Mononuclear cell (primary cell): ENCODE data around the gene CKS2. TPM values are rescaled to one million over a fixed set of nuclear protein-coding genes. Genes with fewer than 3 reads are reported as not detected.
"Not testable (repeated sequence)": the region's sequence is repeated elsewhere in the genome, so short reads cannot be mapped to it uniquely, and the experiment has no call there.

Experiments used
- H3K27me3 ChIP-seq: 2 replicates; pipeline ENCODE4 v1.6.0; 2011; ENCODE audit warnings: low read length, control low read depth; ENCODE audit not compliant: insufficient read depth
- H3K4me1 ChIP-seq: 2 replicates; pipeline ENCODE4 v1.5.1; 2011; ENCODE audit warnings: mild to moderate bottlenecking, low read length, control low read depth; ENCODE audit not compliant: insufficient read depth
- H3K4me3 ChIP-seq: 2 replicates; pipeline ENCODE4 v1.5.1; 2011; ENCODE audit warnings: mild to moderate bottlenecking, low read length, moderate library complexity
- H3K9me3 ChIP-seq: 2 replicates; pipeline ENCODE4 v1.5.1; 2011; ENCODE audit warnings: low read depth, mild to moderate bottlenecking, control low read depth, low read length
- total RNA-seq: library from RNA; depleted of rRNA; stranded (reverse); fragments of >200 nt; gene quantifications from one replicate; pipeline ENCODE4 v1.2.3, GENCODE V29; 2012

Gene CKS2
- 6.1 TPM for total RNA-seq

DNA sequence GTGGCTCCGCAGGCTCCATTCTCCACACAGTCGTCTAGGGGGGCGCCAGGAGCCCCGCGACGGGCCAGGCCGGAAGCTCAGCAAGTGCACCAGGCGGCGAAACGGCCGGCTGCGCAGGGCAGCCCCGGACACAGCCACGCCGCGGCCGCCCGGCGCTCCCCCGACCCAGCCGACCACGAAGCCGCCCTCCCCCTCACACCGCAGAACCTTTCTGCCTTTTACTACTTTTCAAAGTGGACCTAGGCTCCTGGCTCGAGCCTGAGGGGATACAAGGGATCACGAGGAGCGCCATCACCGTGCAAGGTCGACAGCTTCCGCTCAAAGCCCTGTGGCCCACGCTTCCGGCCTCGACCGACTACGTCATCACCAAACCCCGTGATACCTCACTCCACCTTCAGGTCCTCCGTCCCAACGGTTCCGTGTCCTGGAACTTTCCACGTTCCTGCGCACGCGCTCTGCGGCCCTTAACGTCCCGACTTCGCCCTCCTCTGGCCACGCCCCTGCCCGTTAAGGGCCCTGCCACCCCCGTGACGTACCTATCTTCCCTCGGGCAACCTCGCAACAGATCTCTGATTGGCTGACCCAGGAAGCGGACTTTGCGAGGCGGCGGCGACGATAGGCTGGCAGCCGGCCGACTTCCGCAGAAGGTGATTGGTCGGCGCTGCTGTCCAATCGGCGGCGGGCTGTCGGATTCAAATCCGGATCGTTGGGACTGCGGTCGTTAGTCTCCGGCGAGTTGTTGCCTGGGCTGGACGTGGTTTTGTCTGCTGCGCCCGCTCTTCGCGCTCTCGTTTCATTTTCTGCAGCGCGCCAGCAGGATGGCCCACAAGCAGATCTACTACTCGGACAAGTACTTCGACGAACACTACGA lies at the start of gene CKS2:
Gene CKS2 (plus strand): TSS at position 721 of the 871 bp plus-strand sequence. CDS start 98 bp downstream, at position 819.
- no peaks in the 10 kb centered on the region for H3K27me3 ChIP-seq
- H3K4me1 ChIP-seq, result peaks cover 35% of the 10 kb centered on the region
- no peaks in the 10 kb centered on the region for H3K9me3 ChIP-seq
- peak within 1 kb of the TSS; percentile 72 for H3K4me3 ChIP-seq

DNA sequence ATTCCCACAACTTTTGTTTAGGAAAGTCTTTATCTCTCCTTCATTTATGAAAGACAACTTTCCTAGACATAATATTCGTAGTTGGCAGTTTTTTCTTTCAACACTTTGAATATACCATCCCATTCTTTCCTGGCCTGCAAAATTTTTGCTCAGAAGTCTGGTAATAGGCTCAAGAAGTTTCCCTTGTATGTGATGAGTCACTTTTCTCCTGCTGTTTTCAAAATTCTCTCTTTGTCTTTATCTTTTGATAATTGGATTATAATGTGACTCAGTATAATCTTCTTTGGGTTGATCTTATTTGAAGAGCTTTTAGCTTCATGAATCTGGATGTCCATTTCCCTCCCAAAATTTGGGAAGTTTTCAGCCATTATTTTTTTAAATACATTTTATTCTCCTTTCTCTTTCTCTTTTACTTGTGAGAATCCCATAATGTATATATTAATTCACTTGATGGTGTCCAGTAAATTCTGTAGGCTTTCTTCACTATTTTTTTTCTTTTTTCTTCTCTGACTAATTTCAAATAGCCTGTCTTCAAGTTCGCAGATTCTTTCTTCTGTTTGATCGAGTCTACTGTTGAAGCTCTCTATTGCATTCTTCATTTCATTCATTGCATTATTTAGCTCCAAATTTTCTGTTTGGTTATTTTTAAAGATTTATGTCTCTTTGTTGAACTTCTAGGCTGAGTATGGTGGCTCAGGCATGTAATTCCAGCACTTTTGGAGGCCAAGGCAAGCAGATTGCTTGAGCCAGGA lies 37.3 kb upstream of the CKS2 start:
- no peak overlapping the region for H3K4me3 ChIP-seq

DNA sequence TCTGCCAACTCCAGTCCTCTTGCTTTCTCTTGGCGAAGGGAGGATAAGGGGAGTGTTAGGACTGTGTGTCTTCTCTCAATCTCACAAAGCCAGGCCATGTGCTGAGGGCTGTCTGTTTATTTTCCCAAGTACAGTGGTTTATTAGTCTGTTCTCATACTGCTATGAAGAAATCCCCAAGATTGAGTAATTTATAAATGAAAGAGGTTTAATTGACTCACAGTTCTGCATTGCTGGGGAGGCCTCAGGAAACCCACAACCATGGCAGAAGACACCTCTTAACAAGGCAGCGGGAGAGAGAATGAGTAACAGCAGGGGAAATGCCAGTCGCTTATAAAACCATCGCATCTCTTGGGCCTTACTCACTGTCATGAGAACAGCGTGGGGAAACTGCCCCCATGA lies 36.2 kb upstream of the CKS2 start:
- Histone ChIP-seq H3K4me3 (no peak overlapping the region), H3K4me1 (no peaks in the 10 kb centered on the region), H3K27me3 (peaks cover 9% of the 10 kb centered on the region), H3K9me3 (peaks cover 24% of the 10 kb centered on the region)

More for the DNA sequence above, 37.3 kb upstream of the CKS2 start:
- Histone ChIP-seq H3K27me3 (peaks cover 9% of the 10 kb centered on the region), H3K4me1 (no peaks in the 10 kb centered on the region), H3K9me3 (peaks cover 24% of the 10 kb centered on the region)

DNA sequence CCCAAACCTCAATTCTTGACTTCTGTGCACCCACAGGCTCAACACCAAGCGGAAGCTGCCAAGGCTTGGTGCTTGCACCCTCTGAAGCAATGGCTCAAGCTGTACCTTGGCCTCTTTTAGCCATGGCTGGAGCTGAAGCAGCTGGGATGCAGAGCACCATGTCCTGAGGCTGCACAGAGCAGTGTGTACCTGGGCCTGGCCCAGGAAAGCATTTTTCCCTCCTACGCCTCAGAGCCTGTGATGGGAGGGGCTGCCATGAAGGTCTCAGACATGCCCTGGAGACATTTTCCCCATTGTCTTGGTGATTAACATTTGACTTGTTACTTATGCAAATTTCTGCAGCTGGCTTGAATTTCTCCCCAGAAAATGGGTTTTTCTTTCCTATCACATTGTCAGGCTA lies 35.0 kb upstream of the CKS2 start:
- H3K4me3 ChIP-seq, H3K4me1 ChIP-seq: not testable (repeated sequence)

DNA sequence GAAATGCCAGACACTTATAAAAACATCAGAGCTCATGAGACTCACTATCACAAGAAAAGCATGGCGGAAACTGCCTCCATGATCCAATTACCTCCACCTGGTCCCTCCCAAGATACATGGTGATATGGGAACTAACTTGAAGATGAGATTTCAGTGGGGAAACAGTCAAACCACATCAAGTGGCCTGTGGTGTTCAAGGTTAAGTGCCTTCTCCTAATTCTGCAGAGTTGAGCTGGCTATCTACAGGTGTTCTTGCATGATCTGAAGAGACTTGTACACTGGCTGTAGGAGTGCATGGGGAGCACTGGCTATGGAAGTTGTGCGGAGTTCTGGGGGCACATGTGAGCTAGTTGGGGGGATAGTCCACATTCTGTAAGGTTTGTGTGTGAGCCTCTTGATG lies 34.0 kb upstream of the CKS2 start:
- Histone ChIP-seq H3K27me3 (peaks cover 5% of the 10 kb centered on the region), H3K4me3 (no peak overlapping the region), H3K9me3 (peaks cover 24% of the 10 kb centered on the region), H3K4me1 (no peaks in the 10 kb centered on the region)

More for the DNA sequence above, 35.0 kb upstream of the CKS2 start:
- H3K9me3 ChIP-seq, result peaks cover 24% of the 10 kb centered on the region
- not testable (repeated sequence) for H3K27me3 ChIP-seq

DNA sequence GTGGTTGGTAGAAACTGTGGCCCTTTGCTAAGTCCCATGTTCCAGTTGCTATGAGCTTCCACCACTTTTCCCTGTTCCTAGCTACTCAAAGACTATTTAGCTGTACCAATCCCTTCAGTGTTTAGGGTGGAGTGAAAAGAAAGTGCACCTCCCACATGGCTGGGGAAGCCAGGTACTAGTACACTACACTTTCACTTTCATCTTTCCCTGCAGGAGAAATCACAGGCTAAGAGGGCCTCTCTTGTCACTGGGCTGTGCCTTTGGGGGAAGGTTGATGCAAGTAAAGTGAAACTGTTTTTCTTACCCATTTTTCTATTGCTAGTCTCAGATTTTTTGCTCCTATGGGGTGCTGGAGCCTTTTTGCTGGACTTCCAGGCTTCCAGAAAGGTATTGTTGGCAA lies 33.5 kb upstream of the CKS2 start:
- Histone ChIP-seq H3K27me3 (peaks cover 4% of the 10 kb centered on the region), H3K9me3 (peaks cover 22% of the 10 kb centered on the region), H3K4me3 (no peak overlapping the region), H3K4me1 (no peaks in the 10 kb centered on the region)

DNA sequence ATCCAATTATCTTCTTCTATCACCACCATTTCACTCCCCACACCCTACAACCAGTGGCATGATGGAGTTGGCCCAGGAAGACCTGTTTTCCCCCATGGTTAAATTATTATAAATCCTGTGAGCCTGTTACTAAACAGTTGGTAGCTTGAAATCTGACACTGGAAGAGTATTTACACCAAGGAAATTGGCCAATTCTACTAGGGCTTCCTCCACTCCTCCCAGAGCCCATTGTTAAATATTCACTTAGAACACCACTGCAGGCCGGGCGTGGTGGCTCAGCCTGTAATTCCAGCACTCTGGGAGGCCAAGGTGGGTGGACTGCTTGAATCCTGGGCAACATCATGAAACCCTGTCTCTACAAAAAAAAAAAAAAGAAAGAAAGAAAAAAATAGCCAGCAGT lies 32.4 kb upstream of the CKS2 start:
- H3K27me3 ChIP-seq, result no peaks in the 10 kb centered on the region
- no peaks in the 10 kb centered on the region for H3K4me1 ChIP-seq
- H3K9me3 ChIP-seq, result peaks cover 11% of the 10 kb centered on the region
- H3K4me3 ChIP-seq, result no peak overlapping the region

DNA sequence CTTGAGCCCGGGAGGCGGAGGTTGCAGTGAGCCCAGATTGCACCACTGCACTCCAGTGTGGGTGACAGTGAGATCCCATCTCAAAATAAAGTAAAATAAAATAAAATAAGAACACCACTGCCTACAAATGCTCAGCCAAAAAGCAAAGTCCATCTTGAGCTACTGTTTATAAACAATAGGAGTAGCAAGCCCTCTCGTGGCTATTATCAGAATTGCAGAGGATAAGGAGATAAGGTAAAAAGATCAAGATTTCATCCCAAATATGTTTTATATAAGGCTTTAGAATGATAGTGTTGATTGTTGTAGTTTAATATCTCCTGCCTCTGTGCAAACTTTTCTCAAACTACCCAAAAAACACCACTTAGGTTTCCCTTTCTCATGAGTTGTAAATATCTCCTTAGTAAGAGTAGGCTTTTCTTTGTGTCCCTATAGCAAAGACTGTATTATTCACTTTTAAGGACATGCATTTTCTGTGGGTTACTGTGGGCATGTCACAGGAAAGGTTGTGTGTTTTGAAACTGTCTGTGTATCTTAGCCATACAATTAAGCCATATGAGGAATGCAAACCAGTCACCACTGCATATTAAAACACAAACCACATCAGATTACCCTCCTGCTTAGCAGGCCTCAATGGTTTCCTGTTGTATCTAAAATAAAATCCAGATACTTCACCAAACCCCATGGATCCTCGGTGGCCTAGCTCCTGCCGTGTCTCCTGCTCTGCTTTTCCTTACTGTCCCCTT lies 31.8 kb upstream of the CKS2 start:
- Histone ChIP-seq H3K27me3 (no peaks in the 10 kb centered on the region), H3K4me3 (no peak overlapping the region), H3K9me3 (peaks cover 5% of the 10 kb centered on the region), H3K4me1 (no peaks in the 10 kb centered on the region)

DNA sequence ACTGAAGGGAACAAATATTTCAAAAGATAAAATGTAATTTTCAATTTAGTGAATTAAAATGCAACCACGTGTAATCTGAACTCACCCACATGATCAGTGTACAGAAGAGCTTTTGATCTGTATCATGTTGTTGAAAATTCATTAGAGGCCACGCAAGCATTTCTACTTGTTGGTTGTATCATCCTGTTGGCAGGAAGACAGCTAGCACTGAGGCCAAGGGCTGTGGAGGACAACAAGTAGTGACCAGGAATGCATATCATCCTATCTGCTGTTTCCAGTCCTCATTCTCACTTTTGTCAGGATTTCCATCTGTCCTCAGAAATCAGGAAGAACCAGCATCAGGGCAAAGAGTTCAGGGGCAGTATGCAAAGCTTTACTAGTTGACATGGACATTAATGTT lies 29.9 kb upstream of the CKS2 start:
- no peaks in the 10 kb centered on the region for H3K9me3 ChIP-seq
- H3K27me3 ChIP-seq, result no peaks in the 10 kb centered on the region

DNA sequence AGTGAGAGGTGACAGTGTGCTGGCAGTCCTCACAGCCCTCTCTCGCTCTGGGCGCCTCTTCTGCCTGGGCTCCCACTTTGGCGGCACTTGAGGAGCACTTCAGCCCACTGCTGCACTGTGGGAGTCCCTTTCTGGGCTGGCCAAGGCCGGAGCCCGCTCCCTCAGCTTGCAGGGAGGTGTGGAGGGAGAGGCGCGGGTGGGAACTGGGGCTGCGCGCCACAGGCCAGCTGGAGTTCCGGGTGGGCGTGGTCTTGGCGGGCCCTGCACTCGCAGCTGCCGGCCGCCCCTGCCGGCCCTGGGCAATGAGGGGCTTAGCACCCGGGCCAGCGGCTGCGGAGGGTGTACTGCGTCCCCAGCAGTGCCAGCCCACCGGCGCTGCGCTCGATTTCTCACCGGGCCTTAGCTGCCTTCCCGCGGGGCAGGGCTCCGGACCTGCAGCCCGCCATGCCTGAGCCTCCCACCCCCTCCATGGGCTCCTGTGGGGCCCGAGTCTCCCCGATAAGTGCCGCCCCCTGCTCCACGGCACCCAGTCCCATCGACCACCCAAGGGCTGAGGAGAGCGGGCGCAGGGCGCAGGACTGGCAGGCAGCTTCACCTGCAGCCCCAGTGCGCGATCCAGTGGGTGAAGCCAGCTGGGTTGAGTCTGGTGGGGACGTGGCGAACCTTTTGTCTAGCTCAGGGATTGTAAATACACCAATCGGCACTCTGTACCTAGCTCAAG lies 28.6 kb upstream of the CKS2 start:
- H3K4me3 ChIP-seq, H3K9me3 ChIP-seq, H3K4me1 ChIP-seq, H3K27me3 ChIP-seq: not testable (repeated sequence)

More for the DNA sequence above, 29.9 kb upstream of the CKS2 start:
- Histone ChIP-seq H3K4me1 (no peaks in the 10 kb centered on the region), H3K4me3 (no peak overlapping the region)

DNA sequence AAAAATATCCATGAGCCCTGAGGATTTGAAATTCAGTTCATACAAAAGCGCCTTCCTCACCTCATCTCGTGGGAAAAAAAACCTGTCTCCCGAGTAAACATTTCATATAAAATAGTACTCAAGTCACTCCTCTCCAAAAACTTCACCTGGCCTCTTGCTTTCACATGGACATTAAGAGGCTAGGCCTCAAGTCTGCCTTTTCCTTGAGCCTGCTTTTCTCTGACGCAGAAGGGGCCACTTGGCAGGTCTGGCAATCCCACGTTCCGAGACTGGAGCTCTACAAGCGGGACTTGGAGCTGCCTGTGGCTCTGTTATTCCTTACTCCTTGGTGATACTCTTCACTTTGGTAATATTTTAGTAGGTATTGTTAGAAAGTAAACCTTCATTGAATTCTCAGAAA lies 26.9 kb upstream of the CKS2 start:
- Histone ChIP-seq H3K4me1 (no peaks in the 10 kb centered on the region), H3K4me3 (no peak overlapping the region), H3K9me3 (no peaks in the 10 kb centered on the region), H3K27me3 (no peaks in the 10 kb centered on the region)

DNA sequence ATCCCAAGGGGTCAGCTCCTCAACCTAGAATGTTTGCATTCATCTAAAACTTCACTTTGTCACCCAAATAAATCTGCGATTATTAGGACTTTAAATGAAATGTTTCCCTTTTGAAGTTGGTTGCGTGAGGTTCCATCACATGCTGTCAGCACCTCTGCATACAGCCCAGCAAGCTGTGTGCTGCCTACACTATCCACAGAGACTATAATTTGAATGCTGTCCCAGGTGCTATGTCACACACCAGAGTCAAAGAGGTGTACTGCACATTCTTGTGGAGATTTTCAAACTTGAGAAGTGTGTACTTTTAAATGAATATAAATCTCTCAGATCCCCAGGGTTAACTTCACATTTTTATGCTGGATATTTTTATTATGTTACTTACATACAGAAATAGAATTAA lies 19.3 kb upstream of the CKS2 start:
- H3K4me3 ChIP-seq, result no peak overlapping the region
- H3K4me1 ChIP-seq, result no peaks in the 10 kb centered on the region
- H3K27me3 ChIP-seq, result no peaks in the 10 kb centered on the region
- no peaks in the 10 kb centered on the region for H3K9me3 ChIP-seq

DNA sequence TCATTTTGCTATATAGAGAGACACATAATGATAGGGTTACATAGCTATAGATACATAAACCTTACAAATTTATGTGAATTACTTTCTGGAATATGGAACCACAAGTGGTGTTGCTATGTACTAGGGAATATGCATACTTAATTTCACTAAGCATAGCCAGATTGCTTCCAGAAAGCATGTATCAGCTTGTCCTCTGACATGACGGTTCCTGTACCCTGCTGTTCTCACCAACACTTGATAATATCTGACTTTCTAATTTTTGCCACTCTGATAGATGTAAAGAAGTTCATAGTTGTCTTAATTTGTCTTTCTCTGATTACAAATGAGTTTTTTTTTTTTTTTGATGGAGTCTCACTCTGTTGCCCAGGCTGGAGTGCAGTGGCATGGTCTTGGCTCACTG lies 18.0 kb upstream of the CKS2 start:
- no peaks in the 10 kb centered on the region for H3K27me3 ChIP-seq
- H3K4me1 ChIP-seq, result no peaks in the 10 kb centered on the region
- no peak overlapping the region for H3K4me3 ChIP-seq
- H3K9me3 ChIP-seq, result no peaks in the 10 kb centered on the region

DNA sequence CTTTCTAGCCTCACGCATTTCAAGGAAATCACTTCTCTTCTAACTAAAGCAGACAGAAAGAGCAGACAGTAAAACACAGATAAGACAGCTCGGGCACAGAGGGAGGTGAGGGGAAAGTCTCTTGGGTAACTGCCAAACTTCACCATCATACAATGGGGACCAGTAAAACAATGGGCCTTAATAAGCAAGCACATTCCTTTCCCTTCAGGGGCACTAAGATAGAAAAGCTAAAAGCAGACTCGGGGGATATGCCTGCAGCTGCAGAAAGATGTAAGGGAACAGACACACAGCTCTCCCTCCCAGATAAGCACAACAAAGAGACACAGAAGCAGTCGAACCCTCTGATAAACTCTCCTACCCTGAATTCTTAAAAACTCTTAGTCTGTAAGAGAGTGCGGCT lies 15.6 kb upstream of the CKS2 start:
- Histone ChIP-seq H3K9me3 (no peaks in the 10 kb centered on the region), H3K27me3 (no peaks in the 10 kb centered on the region), H3K4me1 (no peaks in the 10 kb centered on the region), H3K4me3 (no peak overlapping the region)
